Astrocyte (in vitro differentiated cells and primary cell): Measurements from ENCODE around the gene IFITM2. TPM values are rescaled to one million over a fixed set of nuclear protein-coding genes. Genes with fewer than 3 reads are reported as not detected.
"Not testable (repeated sequence)": the region's sequence is repeated elsewhere in the genome, so short reads cannot be mapped to it uniquely, and the experiment has no call there.

ENCODE experiments used
- DNase-seq: peaks from one replicate; pipeline ENCODE4 v3.0.0-alpha.2; 2010; ENCODE audit warnings: low read depth
- FAIRE-seq: peaks from 2 replicates; lab custom pipeline; 2011; peaks lifted over from hg19 to GRCh38; lab: Jason Lieb, UNC
- H2AFZ ChIP-seq: 2 replicates; pipeline ENCODE4 v1.6.0; 2012; ENCODE audit warnings: low read depth, low read length, inconsistent platforms
- H3K27ac ChIP-seq: 2 replicates; pipeline ENCODE4 v1.5.1; 2011; ENCODE audit warnings: low read depth, low read length, inconsistent platforms
- H3K27me3 ChIP-seq: 2 replicates; pipeline ENCODE4 v1.6.0; 2011; ENCODE audit warnings: low read length, inconsistent platforms; ENCODE audit not compliant: insufficient read depth
- H3K36me3 ChIP-seq: 2 replicates; pipeline ENCODE4 v1.5.1; 2011; ENCODE audit warnings: low read length, inconsistent platforms; ENCODE audit not compliant: insufficient read depth
- H3K4me1 ChIP-seq: 2 replicates; pipeline ENCODE4 v1.5.1; 2011; ENCODE audit warnings: low read length, inconsistent platforms; ENCODE audit not compliant: insufficient read depth
- H3K4me2 ChIP-seq: 2 replicates; pipeline ENCODE4 v1.6.0; 2012; ENCODE audit warnings: low read length, inconsistent platforms
- H3K4me3 ChIP-seq: 2 replicates; pipeline ENCODE4 v1.5.1; 2011; ENCODE audit warnings: low read depth, mild to moderate bottlenecking, low read length, inconsistent platforms; ENCODE audit not compliant: insufficient read depth
- H3K79me2 ChIP-seq: 2 replicates; pipeline ENCODE4 v1.6.0; 2012; ENCODE audit warnings: mild to moderate bottlenecking, low read length, inconsistent platforms; ENCODE audit not compliant: insufficient read depth
- H3K9ac ChIP-seq: 2 replicates; pipeline ENCODE4 v1.6.0; 2012; ENCODE audit warnings: mild to moderate bottlenecking, low read length, inconsistent platforms
- H3K9me3 ChIP-seq: 2 replicates; pipeline ENCODE4 v1.5.1; 2012; ENCODE audit warnings: low read depth, mild to moderate bottlenecking, low read length, inconsistent platforms; ENCODE audit not compliant: insufficient read depth
- H4K20me1 ChIP-seq: 2 replicates; pipeline ENCODE4 v1.6.0; 2012; ENCODE audit warnings: low read length, inconsistent platforms; ENCODE audit not compliant: insufficient read depth
- H3K27ac Mint-ChIP-seq: one replicate; pipeline ENCODE4 v1.8.0; 2021; ENCODE audit warnings: mild to moderate bottlenecking, mixed read lengths; ENCODE audit not compliant: unreplicated experiment
- H3K27me3 Mint-ChIP-seq: one replicate; pipeline ENCODE4 v1.8.0; 2021; ENCODE audit warnings: low read depth, mixed read lengths; ENCODE audit not compliant: unreplicated experiment
- H3K36me3 Mint-ChIP-seq: one replicate; pipeline ENCODE4 v1.8.0; 2021; ENCODE audit warnings: low read depth, mixed read lengths; ENCODE audit not compliant: unreplicated experiment
- H3K4me1 Mint-ChIP-seq: one replicate; pipeline ENCODE4 v1.8.0; 2021; ENCODE audit warnings: low read depth, mixed read lengths; ENCODE audit not compliant: unreplicated experiment
- H3K4me3 Mint-ChIP-seq: one replicate; pipeline ENCODE4 v1.8.0; 2021; ENCODE audit warnings: mild to moderate bottlenecking, moderate library complexity, mixed read lengths; ENCODE audit not compliant: unreplicated experiment
- H3K9me3 Mint-ChIP-seq: one replicate; pipeline ENCODE4 v1.8.0; 2021; ENCODE audit warnings: mild to moderate bottlenecking, mixed read lengths; ENCODE audit not compliant: unreplicated experiment
- CTCF ChIP-seq: IDR thresholded peaks from 2 replicates; pipeline ENCODE4 v1.5.1; 2011; ENCODE audit warnings: low read depth, mild to moderate bottlenecking, inconsistent platforms, low read length, moderate library complexity; ENCODE audit not compliant: insufficient read depth
- EZH2 ChIP-seq: IDR thresholded peaks from 2 replicates; pipeline ENCODE4 v1.6.1; 2012; ENCODE audit warnings: mild to moderate bottlenecking, low read length, inconsistent platforms; ENCODE audit not compliant: insufficient read depth
- total RNA-seq: library from RNA; stranded (reverse); gene quantifications from 2 replicates; pipeline ENCODE4 v1.2.1, GENCODE V29; 2021

IFITM2 gene
- total RNA-seq, 1 donor from 2014 or later, result 474 TPM

DNA sequence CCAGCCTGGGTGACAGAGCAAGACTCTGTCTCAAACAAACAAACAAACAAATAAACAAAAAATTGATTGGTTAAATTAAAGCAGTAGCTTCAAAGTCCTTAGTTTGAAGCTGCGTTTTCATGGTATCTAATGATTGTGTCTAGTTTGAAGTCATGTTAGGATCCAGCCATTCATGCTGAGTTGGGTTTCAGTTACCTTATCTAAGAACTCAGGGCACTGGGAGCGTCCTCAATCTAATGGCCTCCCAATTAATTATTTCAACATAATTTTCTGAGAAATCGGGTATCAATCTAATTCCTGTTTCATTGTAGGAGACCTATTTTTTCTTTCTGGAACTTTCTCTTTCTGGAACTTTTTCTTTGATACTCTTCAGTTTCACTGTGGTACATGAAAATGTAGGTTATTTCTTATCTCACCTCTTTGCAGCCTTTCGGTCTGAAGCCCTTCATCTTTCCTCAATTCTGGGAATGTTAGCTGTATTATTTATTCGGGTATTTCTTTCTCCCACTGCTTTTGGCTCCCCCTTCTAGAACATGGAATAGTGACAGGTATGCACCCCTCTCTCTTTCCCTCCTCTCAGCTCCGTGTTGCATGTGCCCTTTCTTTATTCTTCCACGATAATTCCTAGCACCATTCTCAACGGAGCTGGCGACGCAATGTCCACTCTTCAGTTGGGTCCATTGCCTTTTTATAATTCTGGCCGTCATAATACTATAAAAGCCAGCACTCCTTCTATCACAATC, 37.4 kb downstream of the IFITM2 start:
- peaks cover 2% of the 10 kb centered on the region for H3K27me3 Mint-ChIP-seq
- Histone ChIP-seq H3K27ac (no peak overlapping the region), H3K9me3 (no peaks in the 10 kb centered on the region), H3K9ac (no peak overlapping the region), H2AFZ (no peak overlapping the region), H4K20me1 (no peaks in the 10 kb centered on the region), H3K79me2 (no peaks in the 10 kb centered on the region), H3K36me3 (no peaks in the 10 kb centered on the region), H3K4me3 (no peak overlapping the region), H3K27me3 (no peaks in the 10 kb centered on the region), H3K4me1 (no peaks in the 10 kb centered on the region), H3K4me2 (no peak overlapping the region)
- no peak for TF ChIP-seq EZH2
- TF ChIP-seq CTCF, result no peak
- H3K36me3 Mint-ChIP-seq, result no peaks in the 10 kb centered on the region
- H3K27ac Mint-ChIP-seq, result no peak overlapping the region
- no peak for FAIRE-seq
- peaks cover 1% of the 10 kb centered on the region for H3K9me3 Mint-ChIP-seq
- DNase-seq, result no peak
- no peaks in the 10 kb centered on the region for H3K4me1 Mint-ChIP-seq
- no peak overlapping the region for H3K4me3 Mint-ChIP-seq

DNA sequence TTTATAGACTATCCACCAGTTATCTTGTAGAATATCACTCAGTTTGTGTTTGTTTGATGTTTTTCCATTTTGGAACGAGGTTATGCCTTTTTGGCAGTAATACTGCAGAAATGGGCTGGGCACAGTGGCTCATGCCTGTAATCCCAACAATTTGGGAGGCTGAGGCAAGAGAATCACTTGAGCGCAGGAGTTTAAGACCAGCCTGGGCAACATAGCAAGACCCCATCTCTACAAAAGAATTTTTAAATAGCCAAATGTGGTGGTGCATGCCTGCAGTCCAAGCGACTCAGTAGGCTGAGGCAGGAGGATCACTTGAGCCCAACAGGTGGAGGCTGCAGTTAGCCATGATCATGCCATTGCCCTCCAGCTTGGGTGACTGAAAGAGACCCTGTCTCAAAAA, 38.9 kb downstream of the IFITM2 start:
- no peak overlapping the region for H3K27ac Mint-ChIP-seq
- peaks cover 1% of the 10 kb centered on the region for H3K9me3 Mint-ChIP-seq
- no peak overlapping the region for H3K4me3 Mint-ChIP-seq
- Histone ChIP-seq H3K27me3 (no peaks in the 10 kb centered on the region), H2AFZ (no peak overlapping the region), H3K4me2 (no peak overlapping the region), H3K9ac (no peak overlapping the region), H3K4me3 (no peak overlapping the region), H3K4me1 (no peaks in the 10 kb centered on the region), H4K20me1 (no peaks in the 10 kb centered on the region), H3K79me2 (no peaks in the 10 kb centered on the region), H3K27ac (no peak overlapping the region), H3K36me3 (no peaks in the 10 kb centered on the region), H3K9me3 (no peaks in the 10 kb centered on the region)
- H3K36me3 Mint-ChIP-seq, result no peaks in the 10 kb centered on the region
- H3K27me3 Mint-ChIP-seq, result peaks cover 9% of the 10 kb centered on the region
- DNase-seq, result no peak
- no peak for FAIRE-seq
- TF ChIP-seq EZH2 (no peak), CTCF (no peak)
- H3K4me1 Mint-ChIP-seq, result no peaks in the 10 kb centered on the region

DNA sequence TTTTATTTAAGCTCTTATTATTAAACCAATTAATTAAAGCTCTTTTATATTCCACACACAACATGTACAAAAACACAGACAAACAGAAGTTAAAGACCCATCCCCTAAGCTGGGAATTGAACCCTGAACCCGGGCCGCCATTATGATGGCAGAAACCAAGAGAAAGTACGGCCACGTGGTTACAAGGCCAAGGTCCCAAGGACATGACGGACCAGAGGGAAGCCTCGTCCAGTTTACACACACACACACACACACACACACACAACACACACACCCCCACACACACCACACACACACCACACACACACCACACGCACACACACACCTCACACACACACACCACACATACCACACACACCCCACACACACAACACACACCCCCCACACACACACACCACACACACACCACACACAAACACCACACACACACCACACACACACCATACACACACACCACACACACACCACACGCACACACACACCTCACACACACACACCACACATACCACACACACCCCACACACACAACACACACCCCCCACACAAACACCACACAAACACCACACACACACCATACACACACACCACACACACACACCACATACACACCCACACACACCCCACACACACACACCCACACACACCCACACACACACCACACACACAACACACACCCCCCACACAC, 41.8 kb downstream of the IFITM2 start:
- DNase-seq, H3K36me3 ChIP-seq, H3K27me3 ChIP-seq, H3K4me3 Mint-ChIP-seq, FAIRE-seq, H3K4me1 Mint-ChIP-seq, H3K9ac ChIP-seq, H3K4me1 ChIP-seq, H3K27me3 Mint-ChIP-seq, H3K4me3 ChIP-seq, H3K79me2 ChIP-seq, H3K36me3 Mint-ChIP-seq, H3K27ac ChIP-seq, H3K27ac Mint-ChIP-seq, H2AFZ ChIP-seq, H3K9me3 Mint-ChIP-seq, H3K4me2 ChIP-seq, H4K20me1 ChIP-seq, H3K9me3 ChIP-seq: not testable (repeated sequence)

- H3K27me3 ChIP-seq, H3K4me1 ChIP-seq, H3K27ac ChIP-seq, DNase-seq, H3K9me3 ChIP-seq, H3K4me1 Mint-ChIP-seq, H3K9ac ChIP-seq, H3K79me2 ChIP-seq, H3K4me3 Mint-ChIP-seq, H4K20me1 ChIP-seq, H3K4me2 ChIP-seq, H3K27me3 Mint-ChIP-seq, H3K9me3 Mint-ChIP-seq, H3K4me3 ChIP-seq, H3K36me3 Mint-ChIP-seq, H3K36me3 ChIP-seq, FAIRE-seq: not testable (repeated sequence)
- H3K27ac Mint-ChIP-seq, result peak overlapping the region; percentile 42
- peak overlapping the region; percentile 11 for H2AFZ ChIP-seq
Observed at GRCh38 chr11:350033-350722, 42.6 kb downstream of the IFITM2 start.
